ENCODE data around the gene FAM78B.

The FAM78B gene

DNA sequence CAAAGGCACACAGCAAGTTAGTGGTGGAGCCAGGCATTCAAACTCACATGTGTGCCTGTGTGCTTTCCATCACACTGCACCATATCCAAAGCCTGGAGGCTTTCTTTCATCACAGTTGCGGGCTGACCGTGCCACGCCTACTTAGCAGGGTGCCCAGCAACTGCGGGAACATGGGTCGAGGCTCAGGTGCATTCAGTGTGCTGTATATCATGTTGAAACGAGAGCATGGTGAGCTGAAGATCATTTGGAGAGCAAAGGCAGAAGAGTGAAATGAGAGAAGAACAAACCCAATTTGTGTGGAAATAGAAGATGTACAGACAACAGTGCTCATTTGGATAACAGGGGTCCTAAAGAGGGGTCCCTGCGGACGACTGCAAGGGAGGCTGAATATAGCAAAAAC, 46.5 kb downstream of the FAM78B start:
- DNase-seq (ENCODE audit: low spot score) = no peak

DNA sequence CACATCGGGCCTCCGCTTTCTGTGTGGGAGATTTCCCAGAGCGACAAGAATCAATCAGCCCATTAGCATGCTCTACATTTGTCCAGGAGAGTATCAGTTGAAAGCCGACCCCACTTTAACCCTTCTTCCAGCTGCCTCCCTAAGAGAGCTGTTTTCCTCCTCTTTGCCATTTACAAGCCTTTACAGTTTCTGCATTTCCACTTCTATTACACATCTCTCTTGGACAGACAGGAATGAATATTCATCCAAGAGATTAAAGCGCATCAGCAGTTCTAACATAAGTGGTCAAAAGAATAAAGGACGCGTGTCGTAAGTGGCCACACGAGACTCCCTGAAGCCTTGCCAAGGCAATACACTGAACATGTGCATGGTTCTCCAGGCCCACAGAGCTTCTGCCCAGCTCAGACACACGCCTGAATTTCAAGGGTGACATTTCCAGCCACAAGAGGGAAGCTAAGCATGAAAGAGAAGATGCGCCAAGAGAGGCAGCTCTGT, 47.3 kb downstream of the FAM78B start:
- peak; percentile 76 for DNase-seq (ENCODE audit: low spot score)

DNA sequence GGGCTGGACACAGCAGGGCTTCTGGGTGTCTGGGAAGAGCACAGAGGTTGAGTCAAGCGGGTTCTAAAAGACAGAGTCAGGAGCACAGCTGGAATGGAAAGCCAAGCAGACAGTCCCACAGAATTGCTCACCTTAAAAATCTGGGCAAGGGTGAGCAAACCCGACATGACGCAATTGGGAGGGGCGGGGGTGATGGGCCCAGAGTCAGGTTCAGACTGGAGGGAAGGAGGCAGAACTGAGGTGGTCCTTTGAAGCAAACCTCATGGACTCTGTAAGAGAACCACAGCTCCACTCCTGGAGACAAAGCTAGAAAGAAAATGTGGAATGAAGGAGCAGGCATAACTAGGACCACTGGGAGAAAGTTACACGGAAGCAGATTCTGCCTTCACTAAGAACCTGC, 49.0 kb downstream of the FAM78B start:
- DNase-seq (ENCODE audit: low spot score) = no peak

DNA sequence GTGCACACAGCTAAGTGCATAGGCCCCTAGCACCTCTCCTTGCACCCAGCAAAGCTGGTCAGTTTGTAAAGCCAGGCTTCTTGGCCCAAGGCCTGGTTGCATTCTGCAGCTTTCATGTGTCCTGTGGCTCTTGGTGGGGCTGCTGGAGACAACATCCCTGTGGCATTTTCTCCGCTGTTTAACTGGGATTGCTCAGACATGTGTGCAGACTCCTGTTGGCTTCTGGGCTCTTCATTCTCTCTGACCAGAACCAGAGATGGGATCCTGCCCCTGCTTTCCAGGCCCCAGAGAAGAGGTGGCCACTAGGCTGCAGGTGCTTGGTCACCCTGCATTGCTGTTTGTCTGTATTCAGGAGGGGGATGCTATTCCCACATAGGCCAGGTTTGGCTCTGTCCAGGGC, 50.8 kb downstream of the FAM78B start:
- DNase-seq (ENCODE audit: low spot score) = no peak

DNA sequence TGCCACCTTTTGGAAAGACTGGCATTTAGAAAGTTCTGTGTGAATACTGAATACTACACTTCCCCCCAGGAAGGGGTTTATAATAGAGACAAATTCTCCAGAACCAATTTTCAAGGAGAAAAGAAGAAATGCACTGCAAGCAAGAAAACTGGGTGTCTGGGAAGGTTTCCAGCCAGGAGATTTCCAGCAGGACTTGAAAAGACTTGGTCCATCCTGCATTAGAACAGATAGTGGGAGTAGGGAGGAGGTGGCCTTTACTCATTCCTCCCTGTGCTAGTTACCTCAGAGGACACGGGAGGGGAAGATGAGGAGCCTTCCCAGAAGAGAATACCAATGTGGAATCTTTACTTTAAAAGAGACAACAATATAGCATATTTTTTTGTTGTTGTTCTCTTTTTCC, 52.4 kb downstream of the FAM78B start:
- DNase-seq (ENCODE audit: low spot score) = no peak

DNA sequence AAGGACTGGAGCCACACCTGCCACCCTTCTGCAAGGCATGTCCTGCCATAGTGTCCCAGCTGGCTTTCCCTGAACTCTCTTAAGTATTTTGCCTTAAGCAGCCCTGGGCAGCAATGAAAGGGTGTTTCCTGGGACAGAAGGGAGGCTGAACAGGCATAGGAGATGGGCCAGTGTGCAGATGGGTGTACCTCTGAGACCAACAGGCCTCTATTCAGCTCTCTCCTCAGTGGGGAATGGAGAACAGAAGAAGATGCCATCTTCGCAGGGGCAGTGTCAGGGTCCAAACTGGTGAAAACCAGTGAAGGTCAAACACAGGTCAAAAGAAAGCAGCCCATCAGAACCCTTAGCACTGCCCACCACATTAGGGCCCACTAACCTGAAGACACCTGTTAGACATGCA, 53.2 kb downstream of the FAM78B start:
- no peak for DNase-seq (ENCODE audit: low spot score)

DNA sequence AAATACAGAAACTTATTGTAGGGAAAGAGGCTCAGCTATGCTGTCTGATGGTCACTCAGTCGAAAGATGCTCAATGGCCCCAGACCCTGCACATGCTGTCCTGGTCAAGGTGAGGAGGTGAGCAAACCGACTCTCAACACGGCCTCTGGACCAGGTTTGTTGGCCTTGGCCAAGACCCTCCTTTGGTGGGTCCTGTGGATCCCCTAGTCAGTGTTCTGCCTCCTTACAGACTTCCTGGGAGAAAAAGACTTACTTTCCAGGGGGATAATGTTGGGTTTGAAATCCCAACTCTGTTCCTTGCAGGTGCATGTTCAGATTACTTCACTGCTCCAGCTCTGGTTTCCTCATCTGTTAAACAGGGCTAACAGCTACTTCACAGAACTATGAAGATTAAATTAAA, 53.8 kb downstream of the FAM78B start:
- no peak for DNase-seq (ENCODE audit: low spot score)

DNA sequence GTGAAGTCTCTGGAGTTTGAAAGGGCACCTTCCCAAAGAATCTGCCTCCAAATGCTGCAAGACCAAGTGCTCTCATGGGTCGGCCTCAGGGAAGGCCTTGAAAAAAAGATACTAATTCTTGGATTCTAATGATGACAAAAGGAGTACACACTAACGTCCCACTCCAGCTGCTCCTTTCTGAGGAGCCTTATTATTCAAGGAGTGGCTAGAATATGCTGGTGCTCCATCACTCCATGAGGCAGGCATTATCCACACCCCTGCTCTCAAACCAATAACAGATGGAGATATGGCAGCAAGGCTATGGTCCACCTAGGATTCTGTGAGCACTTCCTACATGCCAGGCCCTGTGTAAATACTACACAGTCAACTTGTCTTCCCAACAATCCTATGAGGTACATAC, 54.4 kb downstream of the FAM78B start:
- DNase-seq (ENCODE audit: low spot score) = no peak

DNA sequence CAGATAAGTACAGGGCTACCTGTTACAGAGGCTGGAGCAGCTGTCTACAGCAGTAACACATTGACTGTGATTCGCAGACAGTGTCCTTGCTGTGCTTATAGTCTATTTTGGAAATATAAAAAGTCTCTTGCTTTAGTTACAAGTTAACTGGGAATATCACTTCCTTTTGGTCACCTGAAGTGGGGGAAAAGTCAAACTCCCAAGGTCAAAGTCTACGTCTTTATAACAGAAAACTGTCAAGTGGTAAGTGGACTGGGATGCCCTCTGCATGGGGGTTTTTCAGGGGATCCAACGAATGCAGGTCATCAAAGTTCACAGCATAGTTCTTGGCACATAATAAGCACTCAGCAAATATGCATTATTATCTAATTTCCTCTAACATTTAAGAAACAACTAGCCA, 55.4 kb downstream of the FAM78B start:
- no peak for DNase-seq (ENCODE audit: low spot score)

DNA sequence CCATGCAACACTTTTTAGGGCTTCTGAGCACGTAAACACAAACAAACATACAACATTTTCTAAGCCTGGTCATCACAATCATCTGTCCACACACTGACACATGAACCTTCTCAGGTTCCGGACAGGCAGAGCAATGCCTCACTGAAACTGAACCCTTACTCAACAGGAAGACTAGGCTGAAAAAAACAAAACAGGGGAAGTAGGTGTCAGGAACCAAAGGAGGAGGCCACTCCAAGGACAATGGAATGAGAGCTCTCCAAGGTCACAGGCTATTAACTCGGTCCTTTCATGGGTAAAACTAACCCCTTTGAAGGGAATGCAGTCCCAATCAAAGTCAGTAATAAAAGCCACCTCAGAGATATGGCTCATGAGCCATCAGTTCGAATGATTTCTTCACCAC, 76.6 kb downstream of the FAM78B start:
- DNase-seq (ENCODE audit: low spot score) = no peak

DNA sequence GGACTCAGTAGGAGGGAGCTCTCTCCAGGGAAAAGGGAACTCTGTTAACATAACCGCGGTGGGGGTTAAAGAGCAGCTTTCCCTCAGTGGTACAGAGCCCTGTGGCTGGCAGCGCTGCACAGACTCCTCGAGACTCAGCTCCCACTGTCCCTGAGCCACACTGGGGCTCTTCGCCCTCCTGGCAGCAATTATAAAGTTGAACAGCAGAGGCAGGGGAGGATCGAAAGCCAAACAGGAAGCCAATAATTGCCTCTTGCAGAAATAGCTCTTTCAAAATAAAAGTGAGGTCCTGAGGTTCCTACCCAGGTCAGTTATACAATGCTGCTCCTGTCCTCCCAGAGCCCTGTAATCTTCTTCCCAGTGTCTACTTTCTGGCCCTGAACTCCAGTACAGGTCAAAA, 77.0 kb downstream of the FAM78B start:
- DNase-seq (ENCODE audit: low spot score) = no peak

DNA sequence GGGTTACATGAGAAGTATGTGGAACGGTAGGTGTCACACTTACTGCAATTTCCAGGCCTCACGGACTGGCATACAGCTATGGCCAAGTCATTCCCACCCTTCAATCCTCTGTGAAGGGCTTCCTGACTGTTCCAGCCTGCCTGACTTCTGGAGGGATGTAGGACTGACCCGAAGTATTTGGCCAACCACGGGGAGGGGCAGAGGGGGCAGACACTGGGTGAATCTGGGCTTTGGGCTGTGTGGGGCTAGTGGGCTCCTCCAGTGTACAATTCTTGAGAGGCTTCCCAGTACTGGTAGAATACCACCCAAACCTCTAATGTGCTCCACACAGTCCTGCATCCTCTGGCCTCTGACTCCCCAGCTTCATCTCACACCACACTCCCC, 78.2 kb downstream of the FAM78B start:
- DNase-seq (ENCODE audit: low spot score) = no peak

DNA sequence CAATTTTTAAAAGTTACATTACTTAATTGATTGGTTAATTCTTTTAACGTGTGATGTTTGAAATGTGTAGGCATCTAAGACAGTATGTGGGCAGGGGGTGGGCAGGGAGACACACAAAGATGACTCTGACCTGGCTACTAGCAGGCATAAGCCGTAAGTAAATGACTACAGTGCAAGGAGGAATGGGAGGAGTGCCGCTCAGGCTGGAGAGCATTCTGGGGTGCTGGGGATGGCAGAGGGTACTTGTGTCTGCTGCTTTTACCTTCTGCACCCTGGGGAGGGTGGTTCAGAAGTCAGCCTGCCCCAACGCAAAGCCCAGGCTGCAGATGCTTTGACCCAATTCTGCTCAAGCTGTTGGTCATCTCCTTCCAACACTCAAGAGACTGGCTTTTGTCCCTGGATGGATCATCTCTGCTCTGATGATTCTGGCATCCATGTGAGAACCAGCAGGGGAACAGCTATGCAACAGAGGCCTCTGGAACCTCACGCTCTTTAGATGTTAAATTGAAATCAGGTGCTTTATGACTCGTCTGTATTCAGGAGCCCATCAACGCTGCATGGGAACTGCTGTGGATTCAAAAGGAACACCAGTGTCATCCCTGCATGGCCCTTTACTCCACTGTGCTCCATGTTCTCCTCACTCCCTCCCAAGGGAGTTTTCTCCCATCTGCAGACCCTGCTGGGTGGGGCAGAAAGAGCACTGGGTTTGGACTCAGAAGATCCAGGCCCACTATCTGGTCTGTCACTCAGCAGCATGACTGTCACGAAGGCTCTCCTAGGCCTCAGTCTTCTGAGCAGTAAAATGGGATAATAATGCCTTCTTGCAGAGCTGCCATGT, 78.8 kb downstream of the FAM78B start:
- DNase-seq (ENCODE audit: low spot score) = no peak

DNA sequence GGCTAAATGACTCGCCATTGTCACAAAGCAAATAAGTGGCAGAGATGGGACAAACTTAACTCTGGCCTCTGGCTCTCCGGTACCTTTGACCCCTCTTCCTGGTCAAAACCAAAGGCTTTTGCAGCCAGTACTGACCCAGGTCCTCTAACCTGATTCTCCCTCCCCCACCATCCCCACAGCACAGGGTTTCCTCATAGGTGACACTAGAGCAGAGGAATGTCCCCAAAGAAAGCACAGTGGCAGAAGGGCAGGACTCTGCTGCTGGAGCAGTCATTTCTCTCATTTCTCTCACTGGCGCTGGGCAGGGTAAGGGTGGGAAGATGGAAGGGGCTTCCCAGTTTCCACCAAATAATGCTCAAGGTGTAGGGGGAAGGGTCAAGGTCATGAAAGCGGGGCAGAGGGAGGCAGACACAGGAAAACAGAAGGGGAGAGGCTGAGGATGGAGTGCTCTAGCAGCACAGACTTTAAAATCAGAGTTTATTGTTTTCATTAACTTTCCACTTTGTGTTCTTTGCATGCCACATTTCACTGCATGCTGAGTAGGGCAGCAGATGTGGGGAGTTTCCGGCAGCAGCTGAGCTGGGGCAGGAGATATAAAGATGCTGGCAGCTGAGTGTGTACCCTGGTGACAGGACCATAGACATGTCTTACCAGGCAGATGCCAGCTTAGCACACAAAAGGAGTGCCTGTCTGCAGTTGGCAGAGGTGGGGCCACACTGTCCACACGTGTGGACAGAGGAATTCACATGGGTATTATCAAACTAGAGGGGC, 80.5 kb downstream of the FAM78B start:
- no peak for DNase-seq (ENCODE audit: low spot score)

DNA sequence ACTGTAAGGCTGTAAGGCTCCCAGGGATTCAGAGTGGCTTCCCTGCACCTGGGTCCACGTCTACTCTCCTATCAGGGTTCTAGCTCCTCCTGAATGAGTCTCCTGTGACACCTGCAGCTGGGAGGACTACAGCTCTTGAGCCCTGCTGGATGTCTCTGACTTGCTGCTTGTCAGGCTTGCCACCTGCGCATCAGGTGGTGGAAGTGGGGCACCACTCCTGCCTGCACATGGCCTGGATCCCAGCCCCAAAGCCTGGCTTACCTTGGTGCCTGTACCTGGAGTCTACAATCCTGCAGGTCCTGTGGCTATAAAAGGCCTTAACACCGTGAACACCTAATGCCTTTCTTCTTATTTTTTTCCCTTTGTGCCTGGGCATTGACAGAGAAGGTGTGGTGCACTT, 82.2 kb downstream of the FAM78B start:
- DNase-seq (ENCODE audit: low spot score) = no peak

DNA sequence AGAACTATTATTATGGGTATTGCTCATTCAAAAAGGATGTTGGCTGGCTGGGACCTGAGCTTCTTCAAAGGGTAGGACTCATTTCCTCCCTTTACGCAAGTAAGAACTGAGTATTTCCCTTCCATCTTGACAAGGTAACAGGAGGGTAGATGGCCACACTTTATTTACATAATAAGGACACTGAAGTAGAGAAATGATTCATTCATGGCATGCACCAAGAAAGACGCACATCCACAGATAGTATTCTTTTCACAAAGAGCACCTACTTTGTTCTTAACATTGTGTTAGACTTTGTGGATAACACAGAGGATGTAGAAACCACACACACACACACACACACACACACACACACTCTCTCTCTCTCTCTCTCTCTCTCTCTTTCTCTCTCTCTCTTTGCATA, 82.9 kb downstream of the FAM78B start:
- no peak for DNase-seq (ENCODE audit: low spot score)

DNA sequence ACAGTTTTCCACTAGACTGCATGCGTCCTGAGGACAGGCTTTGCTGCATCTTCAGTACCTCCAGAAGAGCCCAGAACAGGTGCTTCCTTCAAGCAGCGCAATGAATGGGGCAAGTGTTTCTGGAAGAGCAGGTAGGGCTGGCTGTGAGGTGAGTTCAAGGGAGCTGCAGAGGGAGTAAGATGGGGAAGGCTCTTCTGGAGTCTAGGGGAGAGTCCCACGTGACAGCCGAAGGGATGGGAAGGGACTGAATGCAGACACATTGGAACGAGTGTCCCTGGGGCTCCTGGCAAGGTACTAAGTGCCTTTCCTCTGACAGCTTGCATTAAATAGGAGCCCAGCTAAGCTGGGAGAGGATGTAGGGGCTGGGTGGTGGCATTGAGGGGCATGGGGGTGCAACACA, 84.2 kb downstream of the FAM78B start:
- DNase-seq (ENCODE audit: low spot score) = no peak

DNA sequence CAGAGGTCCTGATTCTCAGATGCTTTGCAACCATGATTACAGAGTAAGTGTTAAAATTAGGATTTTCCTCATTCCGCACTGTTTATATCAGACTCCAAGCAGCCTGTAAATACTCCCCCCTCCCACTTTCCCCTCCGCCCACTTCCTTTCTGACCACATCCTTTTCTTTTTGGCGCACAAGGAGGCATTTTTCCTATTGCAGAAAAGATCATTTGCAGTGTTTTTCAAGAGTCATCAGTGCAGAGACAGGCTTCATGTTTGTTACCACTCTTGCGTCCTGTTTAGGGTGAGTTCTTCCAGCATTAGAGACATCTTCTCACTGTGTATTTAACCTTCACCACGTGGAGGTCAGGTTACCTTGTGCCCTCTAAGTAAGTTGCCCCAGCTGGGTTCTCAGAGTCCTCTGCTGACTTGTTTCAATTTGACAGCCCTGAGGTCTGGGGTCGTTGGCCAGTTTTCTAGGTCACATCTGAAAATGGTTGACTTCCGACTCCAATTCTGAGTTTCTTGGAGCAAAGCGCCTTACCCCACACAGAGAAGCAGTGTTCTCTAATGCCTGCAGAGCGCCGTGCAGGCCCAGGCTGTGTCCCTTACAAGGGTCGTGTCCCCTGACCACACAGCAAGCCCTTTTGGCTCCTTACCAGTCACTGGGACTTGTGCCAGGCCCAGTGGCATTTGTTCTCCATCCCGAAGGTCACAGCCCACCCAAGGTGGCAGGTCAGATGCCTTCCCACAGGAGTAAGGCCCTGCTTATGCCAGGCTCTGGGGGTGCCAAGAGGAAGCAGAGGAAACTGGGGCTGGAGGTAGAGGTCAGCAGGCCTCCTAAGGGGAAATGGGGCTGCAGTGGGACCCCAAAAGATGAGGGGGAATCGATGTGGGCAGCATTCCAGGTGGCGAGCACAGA, 85.6 kb downstream of the FAM78B start:
- DNase-seq (ENCODE audit: low spot score) = no peak

DNA sequence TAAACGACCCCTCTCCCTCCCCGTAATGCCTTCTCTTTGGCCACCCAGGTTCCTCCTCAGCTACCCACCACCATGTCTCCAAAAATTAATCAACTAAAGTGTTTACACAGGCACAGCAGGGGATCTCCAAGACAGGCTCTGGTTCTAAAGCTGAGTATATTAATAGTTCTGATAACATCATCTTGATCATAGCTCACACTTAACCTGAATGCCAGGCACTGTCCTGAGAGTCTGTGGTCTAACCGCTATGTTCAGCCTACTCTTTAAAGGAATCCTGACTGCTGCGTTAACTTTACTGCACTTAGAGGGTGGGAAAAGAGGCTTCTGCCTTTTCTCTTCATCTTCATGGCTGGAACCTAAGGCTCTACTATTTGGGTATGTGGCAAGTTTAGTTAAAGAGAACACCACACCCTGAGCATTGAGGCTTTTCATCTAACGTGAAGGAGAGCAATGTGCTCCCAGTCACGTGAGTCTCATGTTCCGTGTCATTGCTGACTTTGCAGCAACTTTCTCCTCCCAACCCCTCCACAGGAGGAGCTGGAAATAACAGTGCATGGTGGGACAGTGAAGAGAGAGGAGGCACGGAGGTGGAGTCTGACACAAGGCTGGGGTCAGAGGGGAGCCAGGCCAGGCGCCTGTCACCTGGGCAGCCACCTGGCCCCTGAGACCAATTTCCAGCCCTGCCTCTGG, 86.4 kb downstream of the FAM78B start:
- DNase-seq (ENCODE audit: low spot score) = no peak

DNA sequence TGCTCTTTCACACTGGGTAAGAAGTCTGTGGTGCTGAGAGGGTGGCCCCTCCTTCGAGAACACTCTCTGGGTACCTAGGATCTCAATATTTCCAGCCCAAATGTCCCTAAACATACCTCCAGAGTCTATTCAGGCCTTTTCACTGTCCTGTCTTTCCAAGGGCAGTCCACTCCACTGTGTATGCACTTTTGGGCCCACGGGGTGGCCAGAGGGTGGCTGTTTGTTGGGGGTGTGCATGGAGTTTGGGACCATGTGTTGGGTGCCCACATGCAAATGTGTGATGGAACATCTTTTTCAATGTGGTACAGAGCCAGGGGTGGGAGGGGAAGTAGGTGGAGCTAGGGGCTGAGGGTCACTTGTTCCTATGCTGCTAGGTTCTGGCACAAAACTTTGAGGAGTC, 87.5 kb downstream of the FAM78B start:
- no peak for DNase-seq (ENCODE audit: low spot score)

DNA sequence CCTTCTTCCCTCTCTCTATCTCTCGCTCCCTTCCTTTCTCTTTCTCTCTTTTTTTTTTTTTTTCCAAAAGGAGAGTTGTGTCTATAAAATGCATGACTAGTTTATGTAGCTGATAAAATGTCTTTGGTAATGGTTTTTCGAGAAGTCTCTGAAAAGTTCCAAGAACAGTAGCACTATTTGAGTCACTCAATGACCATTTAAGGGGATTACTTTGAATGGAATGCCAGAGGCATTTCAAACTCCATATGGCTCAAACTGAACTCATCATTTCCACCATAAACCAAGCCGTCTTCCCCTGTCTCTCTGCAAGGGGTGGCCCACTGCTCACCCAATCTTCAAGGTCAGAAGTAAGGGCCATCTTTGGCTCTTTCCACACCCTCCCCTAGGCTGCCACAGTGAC, 93.3 kb downstream of the FAM78B start:
- no peak for DNase-seq (ENCODE audit: low spot score)
